ENCODE results near the gene CDKN2AIP. TPM values are rescaled to one million over a fixed set of nuclear protein-coding genes. Genes with fewer than 3 reads are reported as not detected.

CDKN2AIP gene
- total RNA-seq, 4 donors from 2014 or later, result 19.4 to 21.8 (median 20.5) TPM

DNA sequence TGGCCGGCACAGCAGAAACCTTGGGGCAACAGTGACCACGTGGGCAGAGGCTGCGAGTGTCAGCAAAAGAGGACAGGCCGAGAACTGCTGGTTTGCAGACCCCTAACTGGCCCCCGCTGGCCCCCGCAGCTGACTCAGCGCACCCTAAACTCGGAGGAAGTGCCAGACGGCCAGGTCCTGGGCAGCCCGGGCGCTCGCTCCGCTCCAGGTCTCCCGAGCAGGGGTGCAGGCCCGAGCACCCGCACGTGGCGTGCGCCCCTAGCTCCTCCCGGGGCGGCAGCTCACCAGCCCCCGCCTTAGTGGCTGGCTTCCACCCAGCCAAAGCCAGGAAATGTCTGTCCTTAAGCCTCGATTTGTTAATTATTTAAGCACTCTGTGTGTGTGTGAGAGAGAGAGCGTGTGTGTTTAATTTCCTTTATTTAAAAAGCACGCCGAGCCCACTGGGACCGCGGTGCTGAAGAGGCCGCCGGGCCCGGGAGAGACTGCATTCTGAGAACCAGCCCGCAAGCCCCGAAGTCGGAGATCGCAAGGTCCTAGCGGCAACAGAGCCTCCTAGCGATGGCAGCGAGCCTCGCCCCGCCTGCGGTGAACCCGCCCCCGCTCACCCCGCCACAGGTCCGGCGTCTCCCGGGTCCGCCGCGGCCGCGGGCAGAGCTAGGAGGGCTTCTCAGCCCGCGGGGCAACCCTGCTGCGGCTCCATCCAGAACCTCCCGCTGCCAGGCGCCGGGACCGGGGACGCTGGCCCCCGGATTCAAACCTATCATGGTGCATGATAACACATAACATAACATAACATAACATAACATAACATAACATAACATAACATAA, 45.9 kb upstream of the CDKN2AIP start:
- H3K27ac ChIP-seq (replicated peaks in 1 of 4), result peak overlapping the region; percentile 18 to 68 (median 49)

DNA sequence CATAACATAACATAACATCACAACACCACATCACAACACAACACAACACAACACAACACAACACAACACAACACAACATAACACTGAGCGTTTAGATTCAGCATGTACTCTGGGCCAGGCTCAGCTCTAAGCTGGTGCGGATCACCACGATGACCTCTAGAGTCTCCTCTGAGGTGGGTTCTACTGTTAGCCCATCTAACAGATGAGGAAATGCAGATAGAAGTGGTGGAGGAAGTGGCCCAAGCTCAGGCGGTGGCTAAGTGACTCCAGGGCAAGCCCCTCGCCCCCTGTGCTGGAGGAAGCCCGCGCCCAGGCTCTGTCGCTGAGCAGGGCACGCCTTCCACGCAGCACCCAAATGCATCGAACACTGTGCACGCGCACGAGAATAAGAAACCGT, 45.3 kb upstream of the CDKN2AIP start:
- DNase-seq (ENCODE audit: extremely low spot score), result no peak
- peaks cover 0 to 3% (median 0%) of the 10 kb centered on the region in 4 donors for H3K27me3 ChIP-seq
- 86% methylated on average over 15 of the region's 15 CpGs for WGBS
- H3K36me3 ChIP-seq, result no peaks in the 10 kb centered on the region
- peak overlapping the region; percentile 52 to 63 (median 56) for H3K4me3 ChIP-seq
- no peaks in the 10 kb centered on the region for H3K9me3 ChIP-seq
- TF ChIP-seq POLR2AphosphoS5 (IDR thresholded peaks at IDR 0.05), result no peak
- no peak for TF ChIP-seq EP300 (IDR thresholded peaks at IDR 0.05)
- TF ChIP-seq, protein P1, sequence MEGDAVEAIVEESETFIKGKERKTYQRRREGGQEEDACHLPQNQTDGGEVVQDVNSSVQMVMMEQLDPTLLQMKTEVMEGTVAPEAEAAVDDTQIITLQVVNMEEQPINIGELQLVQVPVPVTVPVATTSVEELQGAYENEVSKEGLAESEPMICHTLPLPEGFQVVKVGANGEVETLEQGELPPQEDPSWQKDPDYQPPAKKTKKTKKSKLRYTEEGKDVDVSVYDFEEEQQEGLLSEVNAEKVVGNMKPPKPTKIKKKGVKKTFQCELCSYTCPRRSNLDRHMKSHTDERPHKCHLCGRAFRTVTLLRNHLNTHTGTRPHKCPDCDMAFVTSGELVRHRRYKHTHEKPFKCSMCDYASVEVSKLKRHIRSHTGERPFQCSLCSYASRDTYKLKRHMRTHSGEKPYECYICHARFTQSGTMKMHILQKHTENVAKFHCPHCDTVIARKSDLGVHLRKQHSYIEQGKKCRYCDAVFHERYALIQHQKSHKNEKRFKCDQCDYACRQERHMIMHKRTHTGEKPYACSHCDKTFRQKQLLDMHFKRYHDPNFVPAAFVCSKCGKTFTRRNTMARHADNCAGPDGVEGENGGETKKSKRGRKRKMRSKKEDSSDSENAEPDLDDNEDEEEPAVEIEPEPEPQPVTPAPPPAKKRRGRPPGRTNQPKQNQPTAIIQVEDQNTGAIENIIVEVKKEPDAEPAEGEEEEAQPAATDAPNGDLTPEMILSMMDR (IDR thresholded peaks at IDR 0.05), result no peak
- no peak for TF ChIP-seq POLR2A (IDR thresholded peaks at IDR 0.05; ENCODE audit: low read depth)
- H3K4me1 ChIP-seq, result peaks cover 5 to 15% (median 12%) of the 10 kb centered on the region in 4 donors
- no peak overlapping the region for H3K27ac ChIP-seq (replicated peaks in 1 of 4)
- intact Hi-C loops (cut with DNase I), result no loop called here

More for the DNA sequence above, 45.9 kb upstream of the CDKN2AIP start:
- Histone ChIP-seq H3K4me1 (peaks cover 5 to 15% (median 12%) of the 10 kb centered on the region in 4 donors), H3K27me3 (peaks cover 0 to 5% (median 0%) of the 10 kb centered on the region in 4 donors), H3K9me3 (no peaks in the 10 kb centered on the region), H3K36me3 (no peaks in the 10 kb centered on the region), H3K4me3 (peak overlapping the region; percentile 52 to 63 (median 56))
- intact Hi-C loops (cut with DNase I), result no loop called here
- DNase-seq (ENCODE audit: extremely low spot score), result no peak
- peak in 1 of 2 donors; percentile 5 for TF ChIP-seq POLR2AphosphoS5 (IDR thresholded peaks at IDR 0.05)
- TF ChIP-seq EP300 (IDR thresholded peaks at IDR 0.05), result no peak
- TF ChIP-seq, protein P1 (IDR thresholded peaks at IDR 0.05), result peak; percentile 30 to 66 (median 33)
- 4% methylated on average over 40 of the region's 61 CpGs for WGBS

DNA sequence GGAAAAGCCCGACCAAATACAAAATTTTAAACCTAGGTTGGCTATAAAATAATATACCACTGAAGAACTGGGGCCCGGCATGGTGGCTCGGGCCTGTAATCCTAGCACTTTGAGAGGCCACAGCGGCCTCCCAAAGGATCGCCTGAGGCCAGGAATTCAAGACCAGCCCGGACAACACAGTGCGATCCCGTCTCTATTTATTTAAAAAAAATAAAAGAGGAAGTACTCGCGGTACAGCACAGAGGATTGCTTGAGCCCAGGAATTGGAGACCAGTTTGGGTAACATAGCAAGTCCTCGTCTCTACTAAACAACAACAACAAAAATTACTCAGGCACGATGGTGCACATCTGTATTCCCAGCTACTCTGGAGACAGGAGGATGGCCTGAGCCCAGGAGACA, 44.8 kb upstream of the CDKN2AIP start:
- 73% methylated on average over 12 of the region's 12 CpGs for WGBS
- TF ChIP-seq POLR2AphosphoS5 (IDR thresholded peaks at IDR 0.05) (no peak), POLR2A (IDR thresholded peaks at IDR 0.05; ENCODE audit: low read depth) (no peak), EP300 (IDR thresholded peaks at IDR 0.05) (no peak)
- TF ChIP-seq, protein P1 (IDR thresholded peaks at IDR 0.05), result no peak
- H3K27ac ChIP-seq (replicated peaks in 1 of 4), result no peak overlapping the region
- no peaks in the 10 kb centered on the region for H3K9me3 ChIP-seq
- no peak for DNase-seq (ENCODE audit: extremely low spot score)
- H3K27me3 ChIP-seq, result no peaks in the 10 kb centered on the region
- no peaks in the 10 kb centered on the region for H3K36me3 ChIP-seq
- H3K4me1 ChIP-seq, result peaks cover 5 to 15% (median 12%) of the 10 kb centered on the region in 4 donors
- intact Hi-C loops (cut with DNase I), result loop anchor here (10.0 kb wide), 1 partner anchor 105 kb away; no protein-coding TSS in a partner anchor
- H3K4me3 ChIP-seq, result no peak overlapping the region

DNA sequence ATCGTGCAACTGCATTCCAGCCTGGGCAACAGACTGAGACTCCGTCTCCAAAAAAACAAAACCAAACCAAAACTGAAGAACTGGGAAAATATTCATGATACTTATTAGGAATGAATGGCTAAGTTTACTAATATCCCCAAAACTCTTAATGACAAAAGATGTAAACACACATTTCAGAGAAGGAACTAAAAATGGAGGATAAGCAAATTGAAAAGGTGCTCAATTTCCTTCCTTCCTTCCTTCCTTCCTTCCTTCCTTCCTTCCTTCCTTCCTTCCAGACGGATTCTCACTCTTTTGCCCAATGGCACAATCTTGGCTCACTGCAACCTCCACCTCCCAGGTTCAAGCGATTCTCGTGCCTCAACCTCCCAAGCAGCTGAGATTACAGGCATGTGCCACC, 44.4 kb upstream of the CDKN2AIP start:
- TF ChIP-seq POLR2AphosphoS5 (IDR thresholded peaks at IDR 0.05), result no peak
- TF ChIP-seq EP300 (IDR thresholded peaks at IDR 0.05), result no peak
- no peak for TF ChIP-seq POLR2A (IDR thresholded peaks at IDR 0.05; ENCODE audit: low read depth)
- 81% methylated on average over 5 of the region's 5 CpGs for WGBS

DNA sequence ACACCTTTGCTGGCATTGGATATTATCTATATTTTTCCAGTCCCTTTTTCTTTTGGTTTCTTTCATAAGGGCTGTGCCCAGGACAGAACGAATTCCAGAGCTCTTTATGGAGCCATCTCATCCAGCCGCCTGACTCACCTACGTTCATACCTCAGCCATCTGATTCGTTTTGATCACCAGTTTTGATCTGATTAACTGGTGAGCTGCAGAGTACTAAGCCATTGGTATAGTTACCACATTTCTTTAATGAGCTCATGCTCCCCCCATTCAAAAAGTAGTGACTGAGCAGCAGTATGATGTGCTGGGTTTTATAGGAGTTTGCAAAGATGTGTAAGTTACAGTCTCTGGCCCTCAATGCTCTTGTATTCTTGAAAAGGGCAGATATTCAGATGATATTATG, 43.0 kb upstream of the CDKN2AIP start:
- Histone ChIP-seq H3K4me1 (peaks cover 5 to 15% (median 12%) of the 10 kb centered on the region in 4 donors), H3K4me3 (no peak overlapping the region), H3K27ac (replicated peaks in 1 of 4) (no peak overlapping the region), H3K9me3 (no peaks in the 10 kb centered on the region), H3K36me3 (no peaks in the 10 kb centered on the region), H3K27me3 (no peaks in the 10 kb centered on the region)
- TF ChIP-seq, protein P1 (IDR thresholded peaks at IDR 0.05), result no peak
- TF ChIP-seq POLR2A (IDR thresholded peaks at IDR 0.05; ENCODE audit: low read depth) (no peak), EP300 (IDR thresholded peaks at IDR 0.05) (no peak), POLR2AphosphoS5 (IDR thresholded peaks at IDR 0.05) (no peak)
- 92% methylated on average over 4 of the region's 4 CpGs for WGBS
- no peak for DNase-seq (ENCODE audit: extremely low spot score)
- intact Hi-C loops (cut with DNase I), result loop anchor here (10.0 kb wide), 1 partner anchor 107 kb away; no protein-coding TSS in a partner anchor

More for the DNA sequence above, 44.4 kb upstream of the CDKN2AIP start:
- H3K4me1 ChIP-seq, result peaks cover 5 to 15% (median 12%) of the 10 kb centered on the region in 4 donors
- no peaks in the 10 kb centered on the region for H3K9me3 ChIP-seq
- H3K27ac ChIP-seq (replicated peaks in 1 of 4), result no peak overlapping the region
- no peak overlapping the region for H3K4me3 ChIP-seq
- intact Hi-C loops (cut with DNase I), result loop anchor here (10.0 kb wide), 1 partner anchor 105 kb away; no protein-coding TSS in a partner anchor
- H3K36me3 ChIP-seq, result no peaks in the 10 kb centered on the region
- no peak for DNase-seq (ENCODE audit: extremely low spot score)
- no peaks in the 10 kb centered on the region for H3K27me3 ChIP-seq
